DLD1 (cell line): ENCODE data around the gene ADCY4.

Source experiments
- in situ Hi-C: cut with HindIII; loops from 2 replicates; pipeline ENCODE4 v1.10.0; 2017; ENCODE audit warnings: low sequenced_read_pairs

Gene ADCY4

DNA sequence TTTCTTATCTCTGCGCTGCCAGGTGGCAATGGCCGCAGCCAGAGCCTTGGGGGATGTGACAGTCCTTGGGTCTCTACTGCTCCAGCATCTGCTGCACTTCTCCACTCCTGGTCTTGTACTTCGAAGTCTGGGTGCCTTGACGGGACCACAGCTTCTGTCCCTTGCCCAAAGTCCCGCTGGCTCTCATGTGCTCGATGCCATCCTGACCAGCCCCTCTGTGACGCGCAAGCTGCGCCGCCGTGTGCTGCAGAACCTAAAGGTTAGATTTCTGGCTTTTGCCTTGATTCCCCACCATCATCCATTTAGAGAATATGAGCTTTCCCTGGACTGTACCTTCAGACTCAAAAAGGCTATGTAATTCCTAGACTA, 30.9 kb downstream of the ADCY4 start:
- in situ Hi-C loops, result no loop called here

DNA sequence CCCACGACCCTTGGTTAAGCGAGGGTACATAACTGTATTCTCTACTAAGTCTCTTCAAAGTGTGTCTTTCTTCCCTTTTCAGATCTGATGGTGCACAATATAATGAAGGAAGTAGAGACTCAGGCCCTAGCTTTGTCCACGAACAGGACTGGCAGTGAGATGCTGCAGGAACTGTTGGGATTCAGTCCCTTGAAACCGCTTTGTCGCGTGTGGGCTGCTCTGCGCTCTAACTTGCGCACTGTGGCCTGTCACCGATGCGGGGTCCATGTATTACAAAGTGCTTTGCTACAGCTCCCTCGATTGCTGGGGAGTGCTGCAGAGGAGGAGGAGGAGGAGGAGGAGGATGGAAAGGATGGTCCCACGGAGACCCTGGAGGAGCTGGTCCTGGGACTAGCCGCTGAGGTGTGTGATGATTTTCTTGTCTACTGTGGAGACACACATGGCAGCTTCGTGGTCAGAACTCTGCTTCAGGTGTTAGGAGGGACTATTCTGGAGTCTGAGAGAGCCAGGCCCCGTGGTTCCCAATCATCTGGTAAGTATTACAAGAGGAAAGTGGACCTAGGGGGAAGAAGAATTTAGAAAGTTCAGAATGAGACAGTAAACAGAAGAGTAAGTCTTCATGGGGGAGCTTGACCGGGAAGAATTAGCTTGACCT, 34.4 kb downstream of the ADCY4 start:
- in situ Hi-C loops, result no loop called here

DNA sequence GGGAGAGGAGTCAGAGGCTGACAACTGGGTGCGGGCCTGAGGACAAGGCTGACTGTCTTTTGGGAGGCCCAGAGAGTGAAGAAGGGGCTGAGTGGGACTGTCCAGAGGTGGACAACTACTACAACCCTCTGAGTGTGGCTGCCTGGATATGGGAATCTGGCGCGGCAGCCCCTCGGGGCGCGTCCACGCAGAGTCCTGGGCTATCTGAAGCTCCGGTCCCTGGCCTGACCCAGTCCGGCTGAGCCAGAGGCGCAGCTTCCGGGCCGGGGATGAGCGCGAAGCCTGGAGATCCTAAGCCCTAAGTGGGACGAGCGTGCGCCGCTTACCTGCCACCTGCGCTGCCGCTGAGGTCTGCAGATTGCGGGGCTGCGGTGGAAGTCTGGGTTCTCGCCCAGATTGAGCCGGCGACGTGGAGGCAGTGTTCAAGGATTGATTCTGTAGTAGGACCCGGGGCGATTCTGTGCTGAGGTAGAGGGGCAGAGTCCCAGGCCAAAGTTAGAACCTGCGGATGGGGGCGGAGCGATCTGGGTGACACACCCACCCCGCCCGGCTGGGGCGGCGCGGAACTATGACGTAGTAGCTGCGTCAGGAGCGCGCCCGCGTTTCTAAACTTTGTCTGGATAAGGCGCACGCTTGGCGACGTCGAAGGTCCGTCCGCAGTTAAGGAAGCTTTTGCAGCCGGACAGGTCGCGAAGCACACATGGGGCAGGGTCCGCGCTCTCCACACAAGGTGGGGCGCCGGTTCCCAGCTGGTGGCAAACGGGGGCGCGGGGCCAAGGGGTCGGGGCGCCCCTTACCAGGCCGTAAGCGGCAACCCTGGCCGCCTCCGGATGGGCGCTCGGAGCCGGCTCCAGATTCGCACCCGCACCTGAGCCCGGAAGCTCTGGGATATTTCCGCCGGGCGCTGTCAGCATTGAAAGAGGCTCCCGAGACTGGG, 35.3 kb downstream of the ADCY4 start, which contains the start of the genes DHRS1 and NOP9:
Gene DHRS1 (minus strand): TSS at position 526 of the 937 bp plus-strand sequence. CDS start 674 bp downstream, outside the sequence.
Gene NOP9 (plus strand): TSS at position 596 of the 937 bp plus-strand sequence. CDS start 105 bp downstream, at position 701.
- in situ Hi-C loops, result no loop called here

DNA sequence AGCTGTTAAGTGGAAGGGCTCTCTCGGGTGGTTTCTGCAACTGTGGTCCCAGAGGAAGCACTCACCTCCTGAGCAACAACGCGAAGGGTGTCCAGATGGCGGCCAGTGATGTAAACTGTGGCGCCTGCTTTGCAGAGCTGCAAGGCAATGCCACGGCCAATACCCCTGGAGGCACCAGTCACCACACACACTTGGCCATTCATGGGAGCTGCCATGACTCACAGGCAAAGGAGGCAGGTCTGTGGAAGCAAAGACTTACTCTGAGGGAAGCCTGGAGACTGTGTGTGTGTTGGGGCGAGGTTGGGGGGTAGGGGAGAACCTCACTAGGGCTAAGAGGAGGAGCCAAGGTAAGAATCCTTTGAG, 36.0 kb downstream of the ADCY4 start:
- in situ Hi-C loops, result no loop called here

DNA sequence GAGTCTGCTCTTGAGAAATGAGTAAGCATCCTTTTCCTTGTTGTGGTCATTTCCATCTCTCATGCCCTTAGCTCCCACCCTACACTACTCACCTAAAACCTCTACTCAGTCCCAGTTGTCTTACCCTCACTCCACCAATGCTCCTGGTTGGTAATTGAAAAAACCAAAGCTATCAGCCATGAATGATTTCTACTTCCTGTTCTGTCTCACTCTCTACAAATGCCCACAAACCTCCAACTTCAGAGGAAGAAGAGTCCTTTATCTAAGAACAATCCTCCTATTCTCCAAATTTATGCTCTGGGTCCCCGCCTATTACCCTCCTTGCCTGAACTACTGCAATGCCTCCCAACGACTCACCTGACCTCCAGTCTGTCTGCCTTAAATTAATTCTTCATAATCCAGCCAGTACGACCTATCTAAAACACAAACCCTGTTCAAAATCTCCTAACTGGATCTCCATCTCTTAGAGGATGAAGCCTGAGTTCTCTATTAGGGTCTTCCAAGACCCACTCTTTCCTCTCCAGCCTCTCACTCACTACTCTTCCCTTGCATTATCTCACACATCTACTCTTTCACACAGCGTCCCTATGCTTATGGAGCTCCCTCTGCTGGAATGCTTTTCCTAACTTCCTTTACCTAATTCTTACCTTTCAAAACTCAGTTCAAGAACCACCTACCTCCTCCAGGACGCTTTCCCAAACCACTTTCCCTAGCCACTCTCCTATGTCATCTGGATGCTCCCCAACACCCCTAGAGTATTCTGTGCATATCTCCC, 37.5 kb downstream of the ADCY4 start:
- in situ Hi-C loops, result no loop called here

DNA sequence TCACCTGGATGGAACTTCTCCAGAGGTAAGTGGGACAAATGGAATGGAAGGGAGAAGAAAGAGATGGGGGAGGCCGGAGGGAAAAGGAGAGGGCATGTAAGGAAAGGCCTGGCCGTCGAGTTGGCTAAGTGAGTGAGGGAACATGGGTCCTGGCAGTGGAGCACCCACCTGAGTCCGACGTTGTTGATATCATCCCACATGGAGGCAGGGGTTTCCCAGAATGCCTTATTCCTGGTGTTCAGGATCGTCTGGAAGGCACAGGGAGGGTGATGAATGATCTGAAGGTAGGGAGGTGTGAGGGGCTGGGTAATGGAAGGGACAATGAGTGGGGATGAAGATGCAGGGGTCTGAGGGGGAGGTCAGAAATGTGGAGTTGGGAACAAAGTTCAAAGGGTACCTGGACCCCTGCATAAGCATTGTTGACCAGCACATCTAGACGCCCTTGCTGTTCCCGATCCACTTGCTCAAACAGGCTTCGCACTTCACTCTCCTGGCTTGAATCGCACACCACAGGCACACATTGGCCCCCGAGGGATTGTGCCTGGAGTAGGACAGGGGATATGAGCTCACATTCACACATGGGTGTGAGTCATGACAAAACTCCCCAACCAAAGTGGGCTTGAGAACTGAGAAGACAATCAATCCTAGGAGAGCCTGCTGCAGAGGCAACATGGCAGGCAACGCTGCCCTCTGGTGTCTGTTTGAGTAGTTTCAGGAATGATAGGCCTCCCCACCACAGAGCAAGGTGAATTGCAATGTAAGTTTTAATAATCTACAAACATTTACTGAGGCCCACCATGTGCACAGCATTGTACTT, 38.3 kb downstream of the ADCY4 start:
- in situ Hi-C loops, result no loop called here

DNA sequence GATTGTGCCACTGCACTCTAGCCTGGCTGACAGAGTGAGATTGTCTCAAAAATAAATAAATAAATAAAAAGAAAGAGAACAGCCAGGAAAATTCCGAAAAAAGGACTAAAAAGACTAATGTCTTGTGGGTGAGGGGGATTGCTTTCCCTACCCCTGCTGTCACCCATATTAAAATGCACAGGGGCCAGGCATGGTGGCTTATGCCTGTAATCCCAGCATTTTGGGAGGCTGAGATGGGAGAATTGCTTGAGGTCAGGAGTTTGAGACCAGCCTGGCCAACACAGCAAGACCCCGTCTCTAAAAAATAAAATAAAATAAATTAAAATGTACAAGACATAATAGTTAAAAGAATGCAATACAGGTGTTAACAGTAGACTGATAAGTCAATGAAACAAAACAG, 41.3 kb downstream of the ADCY4 start:
- in situ Hi-C loops, result no loop called here

DNA sequence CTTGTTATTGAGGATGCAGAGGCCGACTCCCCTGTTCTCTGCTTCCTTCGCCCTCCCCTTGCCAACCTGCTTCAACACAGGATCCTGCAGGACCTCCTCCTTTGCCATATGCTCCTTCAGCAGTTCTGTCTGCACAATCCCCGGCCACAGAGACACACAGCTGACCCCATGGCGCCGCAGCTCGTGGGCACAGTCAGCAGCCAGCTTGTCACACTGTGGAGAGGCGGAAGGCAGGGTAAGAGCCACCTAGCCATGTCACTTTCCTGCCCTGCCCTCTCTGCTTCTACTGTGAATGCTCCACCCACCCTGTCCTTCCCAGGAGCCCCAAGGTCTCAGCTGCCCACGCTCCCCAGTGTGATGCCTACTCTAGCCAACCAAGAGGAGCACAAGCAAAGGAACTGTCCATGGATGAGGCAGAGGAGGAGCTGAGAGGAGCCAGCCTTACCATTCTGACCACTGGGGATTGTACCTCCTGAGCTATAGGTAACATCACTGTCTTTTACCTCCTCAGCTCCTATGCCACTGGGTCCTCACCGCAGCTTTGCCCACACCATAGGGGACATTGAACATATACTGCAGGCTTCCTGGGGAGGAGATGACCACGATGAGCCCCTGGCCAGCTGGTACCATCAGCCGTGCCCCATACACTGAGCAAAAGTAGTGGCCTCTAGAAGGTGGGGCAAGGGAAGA, 42.6 kb downstream of the ADCY4 start:
- in situ Hi-C loops, result no loop called here

DNA sequence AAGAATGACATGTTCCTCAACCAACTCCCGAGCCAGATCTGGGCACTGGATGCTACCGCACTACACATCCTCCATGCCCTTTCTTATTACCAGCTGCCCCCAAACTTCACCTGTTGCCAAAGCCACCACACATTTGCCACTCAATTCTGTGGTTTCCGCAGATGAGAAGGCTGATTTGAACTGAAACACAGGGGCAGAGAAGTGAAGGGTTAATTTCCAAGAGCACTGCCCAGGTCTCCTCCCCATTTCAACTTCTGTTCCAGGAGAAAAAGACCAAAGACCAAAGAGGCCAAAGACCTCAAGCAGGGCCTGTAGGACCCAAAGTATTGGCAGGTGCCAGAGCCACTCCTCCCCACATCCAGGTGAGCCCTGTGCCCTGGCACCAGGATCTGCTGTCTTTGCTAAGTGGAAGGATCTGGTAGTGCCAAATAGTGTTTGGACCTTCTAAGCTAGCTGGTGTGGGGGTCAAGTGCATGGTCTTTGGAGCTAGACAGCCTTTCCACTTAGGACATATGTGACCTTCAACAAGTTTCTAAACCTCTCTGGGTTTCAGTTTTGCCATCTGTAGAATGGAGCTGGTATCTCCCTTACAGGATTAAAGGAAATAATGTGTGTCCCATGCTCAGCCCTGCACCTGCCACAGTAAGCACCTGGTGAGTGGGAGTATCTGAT, 43.3 kb downstream of the ADCY4 start:
- in situ Hi-C loops, result no loop called here

DNA sequence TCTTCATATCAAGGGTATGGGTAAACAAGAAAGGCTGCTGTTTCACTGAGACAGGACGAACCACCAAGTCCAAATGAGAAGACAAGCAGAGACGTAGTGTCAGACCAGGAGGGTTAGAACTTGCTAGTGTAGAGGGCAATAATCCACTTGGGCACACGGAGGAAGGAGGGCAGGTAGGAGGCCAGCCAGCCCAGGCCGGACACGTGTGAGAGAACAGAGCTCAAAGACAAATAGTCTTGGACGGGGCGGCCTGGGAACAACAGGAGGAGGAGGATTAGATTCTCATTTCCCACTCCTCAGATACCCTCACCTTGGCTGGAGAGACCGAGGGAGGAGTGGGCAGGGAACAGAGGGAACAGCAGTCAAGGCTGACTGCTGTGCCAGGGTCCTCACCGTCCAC, 44.1 kb downstream of the ADCY4 start:
- in situ Hi-C loops, result no loop called here

DNA sequence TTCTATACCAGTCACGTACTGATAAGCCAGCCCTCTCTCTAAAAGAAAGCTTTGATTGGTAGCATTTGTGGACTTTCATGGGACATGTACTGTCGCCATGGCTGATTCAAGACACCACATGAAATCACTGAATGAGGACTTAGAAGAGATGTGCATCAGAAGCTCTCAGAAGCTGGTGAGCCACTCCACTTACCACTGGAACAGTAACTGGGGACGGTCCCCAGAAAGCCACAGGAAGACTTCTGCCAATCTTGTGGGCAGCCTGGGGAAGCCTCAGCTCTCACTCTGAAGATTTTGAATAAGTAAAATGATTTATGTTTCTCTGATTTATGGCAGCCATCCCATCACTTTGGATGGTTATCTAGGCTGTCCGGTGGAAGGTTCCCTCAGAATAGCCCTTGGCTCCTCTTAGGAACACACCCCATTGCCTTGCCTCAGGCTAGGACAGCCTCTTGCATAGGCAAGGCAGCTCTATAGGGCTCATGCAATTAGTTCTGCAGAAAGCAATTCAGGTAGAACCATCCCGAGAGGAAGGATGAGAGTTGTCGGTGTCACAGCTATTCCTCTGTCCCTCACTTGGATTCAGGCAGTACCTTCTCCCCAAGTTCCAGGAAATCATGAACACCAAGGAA, 45.1 kb downstream of the ADCY4 start:
- in situ Hi-C loops, result no loop called here

DNA sequence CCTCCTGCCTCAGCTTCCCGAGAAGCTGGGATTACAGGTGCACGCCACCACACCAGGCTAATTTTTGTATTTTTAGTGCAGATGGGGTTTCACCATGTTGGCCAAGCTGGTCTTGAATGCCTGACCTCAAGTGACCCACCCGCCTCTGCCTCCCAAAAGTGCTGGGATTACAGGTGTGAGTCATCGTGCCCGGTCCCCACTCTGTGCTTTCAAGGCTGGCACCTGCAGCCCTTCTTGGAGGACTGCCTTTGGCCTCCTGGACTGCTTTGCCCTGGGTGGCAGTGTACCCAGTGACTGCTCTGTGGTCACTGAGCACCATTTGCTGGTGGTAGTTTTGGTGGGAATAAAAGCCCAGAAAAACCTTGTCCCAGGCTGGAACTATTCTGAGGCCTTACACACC, 47.9 kb downstream of the ADCY4 start:
- in situ Hi-C loops, result no loop called here

DNA sequence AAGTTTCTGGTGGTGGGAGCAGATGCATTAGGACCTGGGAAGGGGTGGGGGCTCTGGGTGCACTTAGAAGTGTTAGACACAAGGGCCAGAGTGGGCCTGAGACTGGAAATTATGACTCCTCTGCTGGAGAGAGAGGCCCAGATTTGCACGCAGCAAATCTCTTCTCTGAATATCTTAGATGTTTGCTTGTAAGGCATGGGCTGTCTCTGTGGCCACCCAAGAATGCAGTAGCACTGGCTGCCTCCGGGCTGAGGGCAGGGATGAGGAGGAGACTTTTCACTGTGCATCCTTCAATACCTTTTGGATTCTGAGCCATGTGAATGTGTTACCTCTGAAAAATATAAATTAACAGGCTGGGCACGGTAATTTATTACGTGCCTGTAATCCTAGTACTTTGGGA, 49.5 kb downstream of the ADCY4 start:
- in situ Hi-C loops, result no loop called here

DNA sequence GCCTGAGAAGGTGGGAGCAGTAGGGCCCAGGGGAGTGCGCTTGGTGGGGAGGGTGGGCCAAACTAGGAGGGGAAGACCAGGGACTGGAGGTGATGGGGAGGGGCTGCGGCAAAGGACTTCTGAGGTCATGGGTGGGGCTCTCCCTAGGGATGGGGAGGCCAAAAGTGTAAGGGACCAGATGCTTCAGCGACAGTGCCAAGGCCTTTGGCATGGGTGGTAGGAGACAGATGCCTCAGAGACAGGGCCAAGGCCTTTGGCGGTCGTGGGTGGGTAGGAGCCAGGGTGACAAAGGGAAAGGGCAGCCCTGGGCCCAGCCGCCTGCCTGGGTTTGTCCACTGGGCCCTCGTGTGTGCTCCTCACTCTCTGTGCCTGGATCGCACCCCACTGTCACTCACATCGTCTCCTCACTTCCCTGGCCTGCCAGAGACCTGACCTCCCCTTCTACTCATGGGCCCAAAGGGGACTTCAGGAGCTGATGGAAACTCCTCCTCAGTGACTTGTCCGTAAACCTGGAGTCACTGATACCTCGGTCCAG, 50.3 kb downstream of the ADCY4 start:
- in situ Hi-C loops, result no loop called here

DNA sequence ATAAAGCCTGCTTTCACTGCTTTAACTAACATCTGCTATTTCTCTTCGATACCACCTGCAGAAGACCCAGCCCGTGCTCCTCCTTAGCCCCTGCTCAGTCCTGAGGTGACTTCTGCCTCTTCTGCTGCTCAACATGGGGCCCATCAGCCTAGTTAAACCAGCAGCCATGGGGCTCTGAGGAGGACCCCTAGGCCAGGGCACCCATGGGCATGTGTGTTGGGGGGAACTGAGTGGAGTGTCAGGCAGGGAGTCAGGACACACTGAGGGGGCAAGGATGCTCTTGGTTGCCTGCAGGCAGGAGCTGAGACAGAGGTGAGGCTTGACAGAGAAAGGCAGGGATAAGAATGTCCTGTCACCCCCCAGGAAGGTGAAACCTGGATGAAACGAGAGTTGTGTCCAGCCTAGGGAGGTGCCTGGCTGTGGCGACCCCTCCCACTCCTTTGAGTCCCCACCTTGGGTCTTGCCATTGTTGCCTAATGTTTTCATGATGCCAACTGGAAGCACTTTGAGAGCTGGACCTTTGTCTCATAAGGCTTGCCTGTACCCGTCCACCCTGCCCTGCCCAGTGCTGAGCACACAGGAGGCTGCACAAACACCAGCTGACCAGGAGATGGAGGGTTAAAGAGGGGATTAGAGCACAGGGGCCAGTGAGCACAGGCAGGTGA, 50.9 kb downstream of the ADCY4 start:
- in situ Hi-C loops, result no loop called here

DNA sequence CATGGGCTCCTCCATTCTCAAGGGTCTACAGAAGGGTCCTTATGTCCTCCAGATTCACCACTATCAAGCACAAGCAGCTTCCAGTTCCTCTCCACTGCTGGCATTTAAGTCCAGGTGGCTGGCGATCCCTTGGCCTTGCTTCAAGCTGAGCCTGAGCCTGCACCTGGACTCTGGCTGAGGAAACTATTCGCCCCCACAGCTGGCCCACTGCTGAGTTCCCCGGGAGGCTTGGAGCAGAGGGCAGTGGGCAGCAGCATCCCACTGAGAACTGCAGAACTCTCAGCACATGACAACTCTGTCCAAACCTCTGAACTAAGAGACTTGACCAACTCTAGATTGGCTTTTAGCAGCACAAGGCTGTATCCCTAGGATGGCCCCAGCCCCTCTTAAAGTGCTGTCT, 52.1 kb downstream of the ADCY4 start:
- in situ Hi-C loops, result no loop called here

DNA sequence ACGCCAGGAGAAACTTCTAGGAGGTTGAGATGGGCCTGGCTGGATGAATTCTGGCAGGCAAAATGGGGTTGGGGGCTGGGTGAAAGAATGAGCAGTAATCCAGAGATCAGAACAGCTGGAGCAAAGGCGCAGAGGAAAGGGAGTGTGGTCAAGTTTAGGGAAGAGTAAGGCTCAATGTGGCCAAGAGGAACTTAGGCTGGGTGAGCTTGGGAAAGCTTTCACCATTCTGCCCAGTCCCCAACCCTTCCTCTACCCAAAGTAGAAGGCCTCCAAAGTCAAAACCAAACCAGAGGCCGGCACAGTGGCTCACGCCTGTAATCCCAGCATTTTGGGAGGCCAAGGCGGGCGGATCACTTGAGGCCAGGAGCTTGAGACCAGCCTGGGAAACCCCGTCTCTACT, 53.2 kb downstream of the ADCY4 start:
- in situ Hi-C loops, result no loop called here

DNA sequence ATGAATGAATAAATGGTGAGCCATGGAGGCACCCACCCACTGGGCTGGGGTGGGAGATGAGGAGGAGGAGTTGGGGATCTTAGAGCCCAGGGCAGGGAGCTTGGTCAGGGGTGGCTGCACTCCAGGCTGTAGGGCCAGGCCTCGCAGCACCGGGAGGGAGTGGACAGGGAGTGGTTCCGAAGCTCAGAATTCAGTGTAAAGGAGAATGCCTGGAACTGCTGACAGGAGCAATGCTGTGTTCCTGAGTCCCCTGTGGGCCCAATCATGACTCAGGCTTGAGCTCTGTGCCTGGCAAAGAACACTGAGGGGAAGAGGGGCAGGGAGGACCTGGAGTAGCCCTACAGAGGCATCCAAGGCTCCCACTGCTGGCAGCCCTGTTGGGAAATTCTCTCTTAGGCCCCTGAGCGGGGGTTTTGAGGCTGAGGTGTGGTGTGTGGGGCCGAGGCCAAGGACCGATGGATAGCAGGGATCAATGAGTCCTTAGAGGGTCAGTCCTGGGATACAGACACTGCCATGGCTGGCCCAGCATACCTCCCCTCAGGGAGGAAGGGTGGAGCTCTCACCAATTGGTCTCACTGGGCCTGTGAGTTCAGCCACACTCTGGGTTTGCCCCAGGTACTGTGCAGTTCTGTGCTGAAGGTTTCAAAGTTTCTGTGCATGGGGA, 53.9 kb downstream of the ADCY4 start:
- in situ Hi-C loops, result no loop called here
